HepG2 (cell line): Measurements from ENCODE around the gene LGALS16. TPM values are rescaled to one million over a fixed set of nuclear protein-coding genes. Genes with fewer than 3 reads are reported as not detected.

Source experiments
- ARID5B ChIP-seq: IDR thresholded peaks from 2 replicates; pipeline ENCODE4 v1.4.0; 2020; ENCODE audit warnings: mild to moderate bottlenecking, missing genetic modification reagents
- GATA4 ChIP-seq: sonication (generic); IDR thresholded peaks from 2 replicates; pipeline ENCODE4 v1.6.1; 2016; ENCODE audit warnings: antibody characterized with exemption, low read depth, borderline replicate concordance
- IRF1 ChIP-seq: sonication (generic); formaldehyde crosslinking; IDR thresholded peaks from 2 replicates; pipeline ENCODE4 v1.4.0; 2020; ENCODE audit warnings: low read depth, mild to moderate bottlenecking, missing genetic modification reagents
- MAFG ChIP-seq: sonication (generic); formaldehyde crosslinking; IDR thresholded peaks from 2 replicates; pipeline ENCODE4 v1.5.1; 2020; ENCODE audit warnings: mild to moderate bottlenecking, missing genetic modification reagents
- NFATC3 ChIP-seq: sonication (generic); formaldehyde crosslinking; IDR thresholded peaks from 2 replicates; pipeline ENCODE4 v1.5.1; 2020; ENCODE audit warnings: mild to moderate bottlenecking, missing genetic modification reagents
- PHF20 ChIP-seq: sonication (generic); formaldehyde crosslinking; IDR thresholded peaks from 2 replicates; pipeline ENCODE4 v1.5.0; 2020; ENCODE audit warnings: mild to moderate bottlenecking, missing genetic modification reagents
- REXO4 ChIP-seq: sonication (generic); formaldehyde crosslinking; IDR thresholded peaks from 2 replicates; pipeline ENCODE4 v1.8.0; 2022; ENCODE audit warnings: missing genetic modification reagents, mild to moderate bottlenecking, borderline replicate concordance
- THAP11 ChIP-seq: IDR thresholded peaks from 2 replicates; pipeline ENCODE4 v1.6.1; 2016; ENCODE audit warnings: missing biosample characterization, missing genetic modification reagents
- ZBTB38 ChIP-seq: sonication (generic); formaldehyde crosslinking; IDR thresholded peaks from 2 replicates; pipeline ENCODE4 v1.5.1; 2020; ENCODE audit warnings: mild to moderate bottlenecking, missing genetic modification reagents
- ZFP62 ChIP-seq: sonication (generic); formaldehyde crosslinking; IDR thresholded peaks from 2 replicates; pipeline ENCODE4 v1.4.0; 2020; ENCODE audit warnings: missing genetic modification reagents
- polyA plus RNA-seq, 8 experiments: library from polyadenylated mRNA; depleted of rRNA in 3 of 8; stranded (reverse) in 7 of 8; unstranded in 1 of 8; fragments of >200 nt; fragmentation: Illumina TruSeq in 4 of 8; extraction: Trizol in 4 of 8; gene quantifications; 2 replicates each; pipeline versions ENCODE4 v1.2.1 to v1.2.3, GENCODE V29; 2011 to 2016; ENCODE audit warnings: low read depth in 4 of 8, missing spikeins in 1 of 8, mixed read lengths in 1 of 8; ENCODE audit not compliant: insufficient read depth in 1 of 8
- total RNA-seq, 5 experiments: library from RNA; depleted of rRNA; stranded (reverse); fragments of >200 nt; fragmentation: Illumina TruSeq; extraction: Trizol; gene quantifications; 2 replicates each; pipeline ENCODE4 v1.2.3, GENCODE V29; 2016; ENCODE audit warnings: low read depth in 1 of 5
- TF ChIP-seq, protein P1 (sequence below): sonication (generic); formaldehyde crosslinking; IDR thresholded peaks from 2 replicates; pipeline ENCODE4 v1.5.1; 2020; ENCODE audit warnings: mild to moderate bottlenecking, missing genetic modification reagents, moderate library complexity
- TF ChIP-seq, protein P2 (sequence below): sonication (generic); formaldehyde crosslinking; IDR thresholded peaks from 2 replicates; pipeline ENCODE4 v1.5.0; 2020; ENCODE audit warnings: mild to moderate bottlenecking, missing genetic modification reagents, moderate library complexity
- TF ChIP-seq, protein P3 (sequence below): sonication (generic); formaldehyde crosslinking; IDR thresholded peaks from 2 replicates; pipeline ENCODE4 v1.5.0; 2020; ENCODE audit warnings: missing genetic modification reagents
- TF ChIP-seq, protein P4 (sequence below): sonication (generic); formaldehyde crosslinking; IDR thresholded peaks from 2 replicates; pipeline ENCODE4 v1.4.0; 2020; ENCODE audit warnings: missing genetic modification reagents, mild to moderate bottlenecking, borderline replicate concordance

Gene LGALS16
- total and polyA plus RNA-seq, 2 of the 13 experiments (the other 11 are each of a cell fraction or from before 2014, with no cell fraction given) = not detected

- TF ChIP-seq, protein P1, sequence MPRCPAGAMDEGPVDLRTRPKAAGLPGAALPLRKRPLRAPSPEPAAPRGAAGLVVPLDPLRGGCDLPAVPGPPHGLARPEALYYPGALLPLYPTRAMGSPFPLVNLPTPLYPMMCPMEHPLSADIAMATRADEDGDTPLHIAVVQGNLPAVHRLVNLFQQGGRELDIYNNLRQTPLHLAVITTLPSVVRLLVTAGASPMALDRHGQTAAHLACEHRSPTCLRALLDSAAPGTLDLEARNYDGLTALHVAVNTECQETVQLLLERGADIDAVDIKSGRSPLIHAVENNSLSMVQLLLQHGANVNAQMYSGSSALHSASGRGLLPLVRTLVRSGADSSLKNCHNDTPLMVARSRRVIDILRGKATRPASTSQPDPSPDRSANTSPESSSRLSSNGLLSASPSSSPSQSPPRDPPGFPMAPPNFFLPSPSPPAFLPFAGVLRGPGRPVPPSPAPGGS = no peak
- TF ChIP-seq NFATC3 (no peak), ARID5B (CRISPR knock-in tag) (peak; percentile 65), THAP11 (CRISPR knock-in tag) (peak; percentile 49; the same call in 1 of the 2 replicates), PHF20 (CRISPR knock-in tag) (no peak), GATA4 (no peak), IRF1 (peak; percentile 90; the same call in 1 of the 2 replicates), REXO4 (CRISPR knock-in tag) (no peak), ZFP62 (CRISPR knock-in tag) (no peak), ZBTB38 (no peak), MAFG (0 out of 2 replicates have a peak, but pooled peaks have one; percentile 19)
- TF ChIP-seq, protein P2, sequence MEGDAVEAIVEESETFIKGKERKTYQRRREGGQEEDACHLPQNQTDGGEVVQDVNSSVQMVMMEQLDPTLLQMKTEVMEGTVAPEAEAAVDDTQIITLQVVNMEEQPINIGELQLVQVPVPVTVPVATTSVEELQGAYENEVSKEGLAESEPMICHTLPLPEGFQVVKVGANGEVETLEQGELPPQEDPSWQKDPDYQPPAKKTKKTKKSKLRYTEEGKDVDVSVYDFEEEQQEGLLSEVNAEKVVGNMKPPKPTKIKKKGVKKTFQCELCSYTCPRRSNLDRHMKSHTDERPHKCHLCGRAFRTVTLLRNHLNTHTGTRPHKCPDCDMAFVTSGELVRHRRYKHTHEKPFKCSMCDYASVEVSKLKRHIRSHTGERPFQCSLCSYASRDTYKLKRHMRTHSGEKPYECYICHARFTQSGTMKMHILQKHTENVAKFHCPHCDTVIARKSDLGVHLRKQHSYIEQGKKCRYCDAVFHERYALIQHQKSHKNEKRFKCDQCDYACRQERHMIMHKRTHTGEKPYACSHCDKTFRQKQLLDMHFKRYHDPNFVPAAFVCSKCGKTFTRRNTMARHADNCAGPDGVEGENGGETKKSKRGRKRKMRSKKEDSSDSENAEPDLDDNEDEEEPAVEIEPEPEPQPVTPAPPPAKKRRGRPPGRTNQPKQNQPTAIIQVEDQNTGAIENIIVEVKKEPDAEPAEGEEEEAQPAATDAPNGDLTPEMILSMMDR (CRISPR knock-in tag) = peak; percentile 31; the same call in 1 of the 2 replicates
- TF ChIP-seq, protein P3, sequence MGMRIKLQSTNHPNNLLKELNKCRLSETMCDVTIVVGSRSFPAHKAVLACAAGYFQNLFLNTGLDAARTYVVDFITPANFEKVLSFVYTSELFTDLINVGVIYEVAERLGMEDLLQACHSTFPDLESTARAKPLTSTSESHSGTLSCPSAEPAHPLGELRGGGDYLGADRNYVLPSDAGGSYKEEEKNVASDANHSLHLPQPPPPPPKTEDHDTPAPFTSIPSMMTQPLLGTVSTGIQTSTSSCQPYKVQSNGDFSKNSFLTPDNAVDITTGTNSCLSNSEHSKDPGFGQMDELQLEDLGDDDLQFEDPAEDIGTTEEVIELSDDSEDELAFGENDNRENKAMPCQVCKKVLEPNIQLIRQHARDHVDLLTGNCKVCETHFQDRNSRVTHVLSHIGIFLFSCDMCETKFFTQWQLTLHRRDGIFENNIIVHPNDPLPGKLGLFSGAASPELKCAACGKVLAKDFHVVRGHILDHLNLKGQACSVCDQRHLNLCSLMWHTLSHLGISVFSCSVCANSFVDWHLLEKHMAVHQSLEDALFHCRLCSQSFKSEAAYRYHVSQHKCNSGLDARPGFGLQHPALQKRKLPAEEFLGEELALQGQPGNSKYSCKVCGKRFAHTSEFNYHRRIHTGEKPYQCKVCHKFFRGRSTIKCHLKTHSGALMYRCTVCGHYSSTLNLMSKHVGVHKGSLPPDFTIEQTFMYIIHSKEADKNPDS (CRISPR knock-in tag) = no peak
- TF ChIP-seq, protein P4, sequence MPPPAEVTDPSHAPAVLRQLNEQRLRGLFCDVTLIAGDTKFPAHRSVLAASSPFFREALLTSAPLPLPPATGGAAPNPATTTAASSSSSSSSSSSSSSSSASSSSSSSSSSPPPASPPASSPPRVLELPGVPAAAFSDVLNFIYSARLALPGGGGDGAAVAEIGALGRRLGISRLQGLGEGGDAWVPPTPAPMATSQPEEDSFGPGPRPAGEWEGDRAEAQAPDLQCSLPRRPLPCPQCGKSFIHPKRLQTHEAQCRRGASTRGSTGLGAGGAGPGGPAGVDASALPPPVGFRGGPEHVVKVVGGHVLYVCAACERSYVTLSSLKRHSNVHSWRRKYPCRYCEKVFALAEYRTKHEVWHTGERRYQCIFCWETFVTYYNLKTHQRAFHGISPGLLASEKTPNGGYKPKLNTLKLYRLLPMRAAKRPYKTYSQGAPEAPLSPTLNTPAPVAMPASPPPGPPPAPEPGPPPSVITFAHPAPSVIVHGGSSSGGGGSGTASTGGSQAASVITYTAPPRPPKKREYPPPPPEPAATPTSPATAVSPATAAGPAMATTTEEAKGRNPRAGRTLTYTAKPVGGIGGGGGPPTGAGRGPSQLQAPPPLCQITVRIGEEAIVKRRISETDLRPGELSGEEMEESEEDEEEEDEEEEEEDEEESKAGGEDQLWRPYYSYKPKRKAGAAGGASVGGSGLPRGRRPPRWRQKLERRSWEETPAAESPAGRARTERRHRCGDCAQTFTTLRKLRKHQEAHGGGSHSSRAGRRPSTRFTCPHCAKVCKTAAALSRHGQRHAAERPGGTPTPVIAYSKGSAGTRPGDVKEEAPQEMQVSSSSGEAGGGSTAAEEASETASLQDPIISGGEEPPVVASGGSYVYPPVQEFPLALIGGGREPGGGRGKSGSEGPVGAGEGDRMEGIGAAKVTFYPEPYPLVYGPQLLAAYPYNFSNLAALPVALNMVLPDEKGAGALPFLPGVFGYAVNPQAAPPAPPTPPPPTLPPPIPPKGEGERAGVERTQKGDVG (CRISPR knock-in tag) = no peak
Observed at GRCh38 chr19:39677961-39678889, 22.5 kb downstream of the LGALS16 start (continued).
